ELF-1 (cell line): ENCODE data around the gene RHOBTB1.
"Not testable (repeated sequence)": the region's sequence is repeated elsewhere in the genome, so short reads cannot be mapped to it uniquely, and the experiment has no call there.

Experiments used
- DNase-seq: peaks from one replicate; pipeline ENCODE4 v3.0.0-alpha.2; 2016; ENCODE audit warnings: low read depth, low spot score

RHOBTB1 gene

DNA sequence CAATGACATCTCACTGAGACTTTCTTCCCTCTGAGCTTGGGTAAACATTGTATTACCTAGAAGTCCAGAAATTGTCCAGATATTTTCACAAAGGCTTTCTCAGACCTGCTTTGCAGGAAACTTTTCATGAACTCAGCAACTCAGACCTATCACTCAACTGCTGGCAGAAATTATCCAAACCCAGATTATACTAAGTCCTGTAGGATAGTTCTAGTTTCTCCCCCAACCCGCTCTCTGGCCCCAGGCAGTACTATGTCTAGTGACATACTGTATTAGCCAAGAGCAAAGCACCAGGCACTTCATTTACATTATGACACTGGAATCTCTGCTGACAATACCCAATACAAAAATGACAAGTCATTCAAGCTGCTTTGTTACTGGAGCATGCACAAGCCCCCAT, 75.0 kb downstream of the RHOBTB1 start:
- DNase-seq: no peak

DNA sequence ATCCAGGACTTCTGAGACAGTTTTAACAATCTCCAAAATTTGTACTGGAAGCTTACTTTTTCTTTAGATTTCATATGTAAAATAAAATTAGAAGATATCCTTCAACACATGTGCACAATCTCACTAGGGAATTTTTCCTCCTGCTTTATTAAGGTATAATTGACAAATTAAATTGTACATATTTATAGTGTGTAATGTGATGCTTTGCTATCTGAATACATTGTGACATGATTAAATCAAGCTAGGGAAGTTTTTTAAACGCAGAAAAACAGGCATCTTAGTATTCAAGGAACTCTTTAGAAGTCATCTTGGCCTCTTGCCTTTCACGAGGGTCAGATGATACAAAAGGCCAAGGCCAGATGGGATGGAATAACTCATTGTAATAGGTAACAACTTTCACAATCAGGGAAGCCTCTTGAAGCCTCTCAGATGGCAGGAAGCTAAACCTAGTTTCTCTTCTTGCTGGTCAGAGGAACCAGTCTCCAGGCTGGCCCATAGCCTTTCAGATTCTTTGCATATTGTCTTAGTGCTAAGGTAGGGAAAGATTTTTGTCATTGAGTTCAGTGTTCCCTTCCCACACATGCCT, 78.7 kb downstream of the RHOBTB1 start:
- DNase-seq: no peak

DNA sequence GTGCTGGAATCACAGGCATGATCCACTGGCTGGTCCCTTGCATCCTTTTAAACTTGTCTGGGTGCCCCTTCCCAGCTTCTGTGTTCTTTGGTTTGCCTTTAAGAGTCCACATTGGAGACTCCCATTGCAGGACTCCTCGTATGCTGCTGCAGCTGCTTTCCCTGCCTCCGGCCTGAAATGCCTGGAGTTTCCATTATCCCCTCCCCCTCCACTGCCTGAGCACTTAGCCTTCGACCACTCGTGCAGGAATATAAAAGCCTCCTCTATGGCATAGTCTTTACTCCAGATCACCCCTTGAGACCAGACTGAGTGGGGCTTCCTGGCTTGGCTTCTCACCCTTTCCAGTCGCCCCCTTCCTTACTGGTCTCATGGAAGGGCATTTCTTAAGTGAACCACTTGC, 80.2 kb downstream of the RHOBTB1 start:
- peak; percentile 37 for DNase-seq

- DNase-seq: no peak
Observed at GRCh38 chr10:60862517-60862916, 81.5 kb downstream of the RHOBTB1 start.

GRCh38 chr10:60856405-60856804, 87.6 kb downstream of the RHOBTB1 start:
- DNase-seq: no peak

DNA sequence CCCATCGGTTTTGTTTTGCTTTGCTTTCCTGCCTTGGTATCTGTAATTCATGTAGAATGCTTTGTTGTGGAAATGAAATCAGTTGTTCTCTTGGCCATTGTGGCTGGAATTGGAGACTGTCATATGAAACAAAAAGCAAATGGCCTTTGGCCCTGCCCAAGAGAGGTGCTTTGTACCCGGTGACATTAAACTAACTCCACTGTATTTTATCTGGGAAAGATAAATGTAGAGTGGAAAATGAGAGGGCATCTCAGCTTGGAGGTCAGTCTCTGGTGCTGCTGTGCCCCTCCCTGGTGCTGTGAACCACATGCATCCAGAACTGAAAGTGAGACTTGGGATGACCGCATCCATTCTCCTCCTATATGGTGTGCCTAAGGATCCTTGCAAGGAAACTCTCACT, 90.3 kb downstream of the RHOBTB1 start:
- no peak for DNase-seq

DNA sequence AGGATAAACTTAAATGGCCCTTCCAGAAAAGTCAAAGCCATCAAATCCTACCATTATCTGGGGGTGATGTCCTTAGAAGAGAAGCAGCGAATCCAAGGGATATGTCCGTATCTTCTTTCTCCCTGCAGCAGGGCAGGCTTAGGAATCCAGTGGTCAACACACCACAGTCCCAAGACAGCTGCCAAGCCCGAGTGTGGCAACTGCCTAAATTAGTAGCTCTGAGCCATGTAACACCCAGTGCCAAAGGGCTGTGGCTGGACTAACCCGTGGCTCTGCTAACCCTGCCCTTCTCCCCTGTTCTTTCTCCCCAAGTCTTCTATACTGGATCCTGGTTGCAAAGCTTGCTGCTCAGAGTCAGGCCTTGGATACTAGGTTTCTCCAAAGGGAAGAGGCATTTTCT, 90.9 kb downstream of the RHOBTB1 start:
- DNase-seq: no peak

- no peak for DNase-seq
Observed at GRCh38 chr10:60849740-60850139, 94.2 kb downstream of the RHOBTB1 start.

DNA sequence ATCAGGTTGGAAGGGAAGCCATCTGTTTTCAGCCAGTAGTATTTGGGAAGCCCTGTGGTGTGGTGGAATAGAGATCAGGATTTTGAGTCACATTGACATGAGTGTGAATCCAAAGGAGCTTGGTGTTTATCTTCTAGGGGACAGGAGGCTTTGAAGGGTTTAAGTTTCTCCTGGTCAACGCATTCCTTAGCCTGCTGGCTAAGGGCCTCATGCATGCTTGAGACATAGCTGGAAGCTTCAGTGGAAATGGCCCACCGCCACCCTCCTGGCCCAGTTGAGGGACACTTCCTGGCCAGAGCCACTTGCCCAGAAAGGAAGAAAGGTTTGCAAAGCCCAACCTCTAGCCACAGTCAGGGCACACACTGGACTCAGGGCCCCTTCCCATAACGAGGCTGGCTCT, 94.8 kb downstream of the RHOBTB1 start:
- no peak for DNase-seq

- DNase-seq: no peak
Observed at GRCh38 chr10:60848680-60849079, 95.3 kb downstream of the RHOBTB1 start.

GRCh38 chr10:60848126-60848525, 95.9 kb downstream of the RHOBTB1 start:
- no peak for DNase-seq

DNA sequence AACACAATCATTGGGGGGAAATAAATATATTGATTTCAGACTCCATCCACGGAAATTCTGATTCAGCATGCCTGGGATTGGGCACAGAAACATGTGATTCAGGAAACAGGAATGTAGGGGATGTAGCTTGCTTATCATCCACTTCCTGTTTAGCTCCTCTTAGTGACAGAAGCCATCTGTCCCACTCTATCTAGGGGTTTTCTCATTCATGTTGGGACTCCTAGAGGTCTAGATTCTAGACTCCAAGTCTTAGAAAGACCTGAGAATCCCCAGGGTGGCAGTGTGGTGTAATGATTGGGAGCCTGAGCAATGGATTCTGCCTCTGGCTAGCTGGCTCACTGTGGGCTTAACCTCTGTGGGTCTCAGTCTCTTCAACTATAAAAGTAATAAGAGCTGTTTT, 97.8 kb downstream of the RHOBTB1 start:
- DNase-seq: peak; percentile 7

DNA sequence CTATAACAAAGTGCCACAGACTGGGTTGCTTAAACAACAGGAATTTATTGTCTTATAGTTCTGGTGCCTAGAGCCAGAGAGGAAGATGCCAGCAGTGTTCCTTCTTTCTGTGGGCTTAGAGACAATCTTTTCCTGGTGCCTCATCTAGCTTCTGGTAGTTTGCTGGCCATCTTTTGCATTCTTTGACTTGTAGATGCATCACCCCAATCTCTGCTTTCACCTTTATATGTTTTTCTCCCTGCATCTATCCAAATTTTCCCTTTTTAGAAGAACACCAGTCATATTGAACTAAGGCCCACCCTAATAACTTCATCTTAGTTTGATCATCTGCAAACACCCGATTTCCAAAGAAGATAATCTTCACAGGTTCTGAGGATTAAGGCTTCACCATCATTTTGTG, 98.9 kb downstream of the RHOBTB1 start:
- no peak for DNase-seq

GRCh38 chr10:60842694-60843093, 101.3 kb downstream of the RHOBTB1 start:
- no peak for DNase-seq

DNA sequence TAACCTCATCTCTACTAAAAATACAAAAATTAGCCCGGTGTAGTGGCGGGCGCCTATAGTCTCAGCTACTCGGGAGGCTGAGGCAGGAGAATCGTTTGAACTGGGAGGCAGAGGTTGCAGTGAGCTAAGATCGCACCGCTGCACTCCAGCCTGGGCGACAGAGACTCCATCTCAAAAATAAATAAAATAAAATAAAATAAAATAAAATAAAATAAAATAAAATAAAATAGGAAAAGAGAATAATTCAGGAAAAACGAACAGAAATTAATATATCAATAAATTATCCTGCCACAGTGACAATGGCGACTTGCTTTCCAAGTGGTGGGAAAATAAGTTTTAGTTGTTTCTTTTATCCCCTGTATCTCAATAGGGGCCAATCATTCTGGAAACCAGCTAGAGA, 102.8 kb downstream of the RHOBTB1 start:
- DNase-seq: not testable (repeated sequence)

DNA sequence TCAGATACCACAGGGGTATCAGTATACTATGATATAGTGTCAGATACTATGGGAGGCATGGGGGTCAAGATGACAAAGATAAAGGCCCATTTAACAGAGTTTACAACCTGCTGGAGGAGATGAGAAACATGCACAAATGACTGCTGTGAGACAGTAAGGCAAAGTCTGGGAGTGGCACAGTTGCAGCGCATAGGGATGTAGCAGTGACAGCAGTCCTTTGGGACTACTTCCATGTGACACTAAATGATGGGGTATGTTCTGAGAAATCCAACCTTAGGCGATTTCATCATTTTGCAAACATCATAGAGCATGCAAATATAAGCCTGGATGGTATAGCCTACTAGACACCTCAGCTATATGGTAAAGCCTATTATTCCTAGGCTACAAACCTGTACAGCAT, 108.9 kb downstream of the RHOBTB1 start:
- no peak for DNase-seq

DNA sequence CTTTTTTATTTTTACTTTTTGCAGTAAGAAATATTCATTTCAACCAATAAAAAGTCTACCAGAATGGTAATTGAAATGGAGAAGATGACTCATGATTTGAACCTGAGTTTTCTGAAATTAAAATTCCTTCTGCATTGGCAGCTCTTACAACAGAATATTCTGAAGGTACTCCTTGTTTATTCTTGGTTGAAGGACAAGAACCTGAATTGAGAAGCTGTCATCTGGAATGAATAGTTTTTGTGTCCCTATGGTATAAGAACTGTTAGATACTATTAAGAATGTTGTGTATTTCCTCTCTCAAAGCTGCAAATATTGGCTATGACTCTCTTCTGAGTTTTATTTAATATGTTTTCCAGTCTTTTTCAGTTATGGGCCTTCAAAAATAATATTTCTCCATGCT, 109.6 kb downstream of the RHOBTB1 start:
- no peak for DNase-seq

DNA sequence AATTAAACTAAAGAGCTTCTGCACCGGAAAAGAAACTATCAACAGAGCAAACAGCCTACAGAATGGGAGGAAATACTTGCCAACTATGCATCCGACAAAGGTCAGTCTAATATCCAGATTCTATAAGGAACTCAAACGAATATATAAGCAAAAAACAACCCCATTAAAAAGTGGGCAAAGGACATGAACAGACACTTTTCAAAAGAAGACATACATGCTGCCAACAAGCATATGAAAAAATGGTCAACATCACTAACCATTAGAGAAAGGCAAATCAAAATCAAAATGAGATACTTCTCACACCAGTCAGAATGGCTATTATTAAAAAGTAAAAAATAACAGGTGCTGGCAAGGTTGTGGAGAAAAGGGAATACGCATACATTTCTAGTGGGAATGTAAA, 111.8 kb downstream of the RHOBTB1 start:
- not testable (repeated sequence) for DNase-seq

DNA sequence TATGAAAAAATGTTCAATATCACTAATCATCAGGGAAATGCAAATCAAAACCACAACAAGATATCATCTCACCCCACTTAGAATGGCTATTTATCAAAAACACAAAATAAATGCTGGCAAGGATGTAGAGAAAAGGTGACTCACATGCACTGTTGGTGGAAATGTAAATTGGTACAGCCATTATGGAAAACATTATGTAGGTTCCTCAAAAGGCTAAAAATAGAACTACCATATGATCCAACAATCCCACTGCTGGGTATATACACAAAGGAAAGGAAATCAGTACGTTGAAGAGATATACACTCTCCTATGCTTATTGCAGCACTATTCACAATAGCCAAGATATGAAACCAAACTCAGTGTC, 115.5 kb downstream of the RHOBTB1 start:
- DNase-seq: no peak

DNA sequence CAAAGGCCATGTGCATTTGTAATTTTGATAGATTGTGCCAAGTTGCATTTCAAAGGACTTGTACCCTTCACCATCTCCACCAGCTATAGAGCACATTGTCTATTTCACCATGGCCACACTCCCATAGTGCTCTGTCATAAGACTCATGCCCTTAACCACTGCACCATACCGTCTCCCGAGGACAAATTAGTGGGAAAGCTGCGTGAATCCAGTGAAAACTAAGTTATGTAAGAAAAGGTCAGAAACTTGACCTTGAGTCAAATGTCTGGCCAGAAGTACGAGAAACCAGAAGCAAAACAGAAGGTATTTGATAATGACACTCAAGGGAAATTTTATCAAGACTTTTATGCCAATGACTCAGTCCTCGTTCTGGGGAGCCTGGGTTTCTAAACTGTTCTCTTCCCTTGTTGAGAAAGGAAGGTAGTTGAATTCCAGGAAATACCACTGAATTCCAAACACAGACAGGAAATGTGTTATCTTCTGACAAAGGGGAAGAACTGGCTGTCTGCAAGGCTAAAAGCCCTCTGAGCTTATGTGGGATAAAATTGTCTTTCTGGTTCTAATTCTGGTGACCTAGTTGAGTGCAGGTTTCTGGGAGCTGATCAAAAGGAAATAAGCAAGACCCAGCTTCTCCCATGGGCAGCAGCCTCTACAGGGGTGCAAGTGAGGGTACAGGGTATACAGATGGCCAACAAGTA, 116.0 kb downstream of the RHOBTB1 start:
- no peak for DNase-seq

DNA sequence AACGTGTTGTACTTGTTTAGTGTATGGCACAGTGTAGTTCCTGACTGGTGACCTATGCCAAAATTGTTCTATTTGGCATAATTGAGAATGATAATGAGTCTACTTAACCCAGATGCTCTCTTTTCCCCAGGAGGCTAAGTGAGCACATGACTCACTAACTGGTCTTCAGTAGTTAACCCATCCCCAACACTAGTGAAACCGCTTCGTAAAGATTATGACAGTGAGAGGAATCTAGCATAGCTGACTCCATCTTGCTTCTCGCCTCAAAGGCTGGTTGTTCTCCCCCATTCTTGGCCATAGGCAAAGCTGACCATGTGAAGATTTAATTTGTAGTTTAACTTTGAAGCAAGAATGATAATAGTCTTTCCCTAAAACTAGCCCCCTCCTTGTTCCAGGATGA, 118.5 kb downstream of the RHOBTB1 start:
- DNase-seq: no peak

GRCh38 chr10:60823324-60823723, 120.7 kb downstream of the RHOBTB1 start:
- no peak for DNase-seq

DNA sequence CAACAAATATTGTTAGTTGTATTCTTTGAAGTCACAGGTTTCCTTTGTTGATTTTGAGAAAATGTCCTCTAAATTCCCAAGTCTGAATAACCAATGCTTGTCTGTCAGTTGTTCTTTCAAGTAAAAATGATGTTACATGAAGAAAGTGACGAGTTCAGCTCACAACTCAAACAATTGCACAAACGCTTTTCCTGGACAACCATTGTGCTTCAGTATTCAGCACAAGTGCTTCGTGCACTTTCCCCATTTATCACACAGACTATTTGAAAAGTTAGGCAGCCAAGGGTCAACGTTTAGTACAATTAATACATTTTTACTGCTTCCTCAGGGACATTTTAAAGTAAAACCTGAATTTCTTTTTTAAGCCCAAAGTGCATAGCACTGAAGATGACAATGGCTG, 121.2 kb downstream of the RHOBTB1 start:
- DNase-seq: no peak

DNA sequence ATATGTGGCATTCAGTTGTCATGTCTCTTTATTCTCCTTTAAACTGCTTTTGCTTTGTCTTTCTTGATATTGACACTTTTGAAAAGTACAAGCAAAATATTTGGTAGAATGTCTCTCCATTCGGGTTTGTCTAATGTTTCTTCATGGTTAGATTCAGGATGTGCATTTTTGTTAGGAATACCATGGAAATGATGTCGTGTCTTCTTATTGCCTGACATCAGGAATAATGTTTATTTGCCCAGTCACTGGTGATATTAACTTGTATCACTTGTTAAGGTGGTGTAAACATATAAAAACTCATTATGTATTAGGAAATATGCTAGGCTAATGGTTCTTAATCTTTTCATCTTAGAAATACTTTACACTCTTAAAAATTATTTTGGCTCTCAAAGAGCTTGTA, 122.3 kb downstream of the RHOBTB1 start:
- no peak for DNase-seq
